Skeletal muscle tissue (tissue), 4 donors: ENCODE measurements around the gene SVIP. TPM values are rescaled to one million over a fixed set of nuclear protein-coding genes. Genes with fewer than 3 reads are reported as not detected.

Experiments used
- H3K27ac ChIP-seq: one replicate; pipeline ENCODE4 v1.7.0; 2013; ENCODE audit warnings: mild to moderate bottlenecking, low read depth, low read length, inconsistent platforms
- H3K27me3 ChIP-seq, 3 donors: one replicate each; pipeline ENCODE4 v1.7.0; 2013; ENCODE audit warnings: low read length in 3 of 3; ENCODE audit not compliant: control insufficient read depth in 3 of 3, insufficient read depth in 3 of 3
- H3K36me3 ChIP-seq, 3 donors: one replicate each; pipeline ENCODE4 v1.7.0; 2013; ENCODE audit warnings: low read length in 3 of 3; ENCODE audit not compliant: control insufficient read depth in 3 of 3, insufficient read depth in 3 of 3
- H3K4me1 ChIP-seq, 3 donors: one replicate each; pipeline ENCODE4 v1.7.0; 2013; ENCODE audit warnings: low read length in 3 of 3, mild to moderate bottlenecking in 3 of 3; ENCODE audit not compliant: control insufficient read depth in 3 of 3, insufficient read depth in 3 of 3
- H3K4me3 ChIP-seq, 3 donors: one replicate each; pipeline ENCODE4 v1.7.0; 2013; ENCODE audit warnings: low read length in 3 of 3
- H3K9ac ChIP-seq, 3 donors: one replicate each; pipeline ENCODE4 v1.7.0; 2013; ENCODE audit warnings: low read length in 3 of 3, mild to moderate bottlenecking in 3 of 3, moderate library complexity in 2 of 3, low read depth in 1 of 3
- H3K9me3 ChIP-seq, 3 donors: one replicate each; pipeline ENCODE4 v1.7.0; 2013; ENCODE audit warnings: low read length in 3 of 3; ENCODE audit not compliant: control insufficient read depth in 3 of 3
- total RNA-seq: library from RNA; depleted of rRNA; stranded (reverse); fragments of >200 nt; gene quantifications from one replicate; pipeline ENCODE4 v1.2.3, GENCODE V29; 2014
- donor health status: Osteomylitis.

Gene SVIP
- total RNA-seq, 1 donor from 2014 or later, result 1.0 TPM

DNA sequence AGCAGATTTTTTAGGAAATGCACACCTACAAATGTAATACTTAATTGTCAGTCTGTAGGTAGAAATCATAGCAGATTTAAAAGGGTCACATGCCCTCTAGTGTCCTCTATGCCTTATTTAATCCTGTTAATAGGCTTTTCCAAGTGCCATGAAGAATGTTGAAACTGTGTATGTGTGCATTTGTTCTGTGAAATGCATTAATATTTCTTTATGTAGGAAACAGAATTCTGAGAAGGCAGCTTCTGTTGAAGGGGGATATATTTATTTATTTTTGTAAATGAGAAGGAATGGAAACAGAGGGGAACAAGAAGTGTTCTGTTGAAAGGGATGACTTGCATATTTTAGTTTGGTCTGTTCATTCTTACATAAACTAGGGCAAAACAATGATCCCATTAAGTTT lies 51.0 kb downstream of the SVIP start:
- H3K27ac ChIP-seq, result no peak overlapping the region
- H3K9me3 ChIP-seq, result no peaks in the 10 kb centered on the region
- H3K27me3 ChIP-seq, result no peaks in the 10 kb centered on the region
- H3K9ac ChIP-seq, result no peak overlapping the region
- no peak overlapping the region for H3K4me3 ChIP-seq
- H3K4me1 ChIP-seq, result no peaks in the 10 kb centered on the region
- no peaks in the 10 kb centered on the region for H3K36me3 ChIP-seq

GRCh38 chr11:22775248-22775647 lies 54.4 kb downstream of the SVIP start:
- no peak overlapping the region for H3K27ac ChIP-seq
- H3K36me3 ChIP-seq, result no peaks in the 10 kb centered on the region
- no peak overlapping the region for H3K4me3 ChIP-seq
- no peak overlapping the region for H3K9ac ChIP-seq
- H3K4me1 ChIP-seq, result no peaks in the 10 kb centered on the region
- no peaks in the 10 kb centered on the region for H3K9me3 ChIP-seq
- no peaks in the 10 kb centered on the region for H3K27me3 ChIP-seq

GRCh38 chr11:22774716-22775115 lies 54.9 kb downstream of the SVIP start:
- no peaks in the 10 kb centered on the region for H3K27me3 ChIP-seq

DNA sequence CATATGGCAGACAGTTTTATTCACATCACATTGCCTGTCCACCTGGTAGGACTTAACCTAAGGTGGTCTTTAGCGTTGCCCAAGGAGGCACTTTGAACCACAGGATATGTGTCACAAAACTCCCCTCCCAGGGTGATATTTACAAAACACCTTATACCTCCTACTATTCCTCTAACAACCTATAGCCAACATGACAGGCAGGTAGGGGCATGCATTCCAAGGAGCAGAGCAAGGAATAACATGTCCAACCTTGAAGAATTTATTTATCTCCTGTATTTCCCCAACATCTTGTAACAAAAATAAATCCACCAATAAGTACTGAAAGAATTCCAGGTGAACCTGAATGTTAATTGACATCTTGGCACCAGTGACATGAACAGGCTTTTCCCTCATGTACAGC lies 60.5 kb downstream of the SVIP start:
- H3K36me3 ChIP-seq, result no peaks in the 10 kb centered on the region
- no peaks in the 10 kb centered on the region for H3K27me3 ChIP-seq

More at GRCh38 chr11:22774716-22775115, 54.9 kb downstream of the SVIP start:
- no peaks in the 10 kb centered on the region for H3K36me3 ChIP-seq
- H3K4me1 ChIP-seq, result no peaks in the 10 kb centered on the region
- H3K9ac ChIP-seq, result no peak overlapping the region
- H3K4me3 ChIP-seq, result no peak overlapping the region
- no peaks in the 10 kb centered on the region for H3K9me3 ChIP-seq
- H3K27ac ChIP-seq, result no peak overlapping the region

More for the DNA sequence above, 60.5 kb downstream of the SVIP start:
- no peak overlapping the region for H3K27ac ChIP-seq
- H3K9me3 ChIP-seq, result no peaks in the 10 kb centered on the region
- H3K4me3 ChIP-seq, result no peak overlapping the region
- no peak overlapping the region for H3K9ac ChIP-seq
- no peaks in the 10 kb centered on the region for H3K4me1 ChIP-seq

Other genes with a start within 250 kb of the SVIP start
- 12.5 TPM for gene FANCF, start 204.0 kb downstream of the SVIP start, total RNA-seq
- 42.8 TPM for gene GAS2, start 163.2 kb downstream of the SVIP start, total RNA-seq
- gene CCDC179, start 30.7 kb upstream of the SVIP start, total RNA-seq, result not detected